GM18498 (cell line): ENCODE results near the gene RAD18.

Experiments
- ATAC-seq: cut with Tn5 transposase; IDR thresholded peaks from one replicate; pipeline ENCODE4 v1.9.1; 2021; ENCODE audit warnings: mild to moderate bottlenecking, moderate library complexity; ENCODE audit not compliant: unreplicated experiment

Gene RAD18

GRCh38 chr3:8986741-8987140 is 23.5 kb upstream of the RAD18 start:
- no peak for ATAC-seq

- no peak for ATAC-seq
Observed at GRCh38 chr3:8985876-8986275, 22.6 kb upstream of the RAD18 start.

- ATAC-seq, result no peak
Observed at GRCh38 chr3:8985411-8985831, 22.1 kb upstream of the RAD18 start.

GRCh38 chr3:8984526-8984925 is 21.3 kb upstream of the RAD18 start:
- no peak for ATAC-seq

GRCh38 chr3:8984081-8984480 is 20.8 kb upstream of the RAD18 start:
- ATAC-seq, result no peak

GRCh38 chr3:8983591-8983990 is 20.3 kb upstream of the RAD18 start:
- no peak for ATAC-seq

GRCh38 chr3:8983026-8983425 is 19.8 kb upstream of the RAD18 start:
- no peak for ATAC-seq

- ATAC-seq, result no peak
Observed at GRCh38 chr3:8982509-8982908, 19.2 kb upstream of the RAD18 start.

- no peak for ATAC-seq
Observed at GRCh38 chr3:8981700-8982099, 18.4 kb upstream of the RAD18 start.

- no peak for ATAC-seq
Observed at GRCh38 chr3:8981296-8981695, 18.0 kb upstream of the RAD18 start.

GRCh38 chr3:8980756-8981257 is 17.5 kb upstream of the RAD18 start:
- no peak for ATAC-seq

- no peak for ATAC-seq
Observed at GRCh38 chr3:8979262-8979661, 16.0 kb upstream of the RAD18 start.

GRCh38 chr3:8978551-8978950 is 15.3 kb upstream of the RAD18 start:
- no peak for ATAC-seq

GRCh38 chr3:8976540-8977182 is 13.4 kb upstream of the RAD18 start:
- ATAC-seq, result no peak

- ATAC-seq, result no peak
Observed at GRCh38 chr3:8975081-8976020, 12.1 kb upstream of the RAD18 start.

GRCh38 chr3:8974458-8974857 is 11.2 kb upstream of the RAD18 start:
- ATAC-seq, result no peak

GRCh38 chr3:8972639-8973038 is 9.4 kb upstream of the RAD18 start:
- no peak for ATAC-seq

GRCh38 chr3:8970971-8971589 is 7.8 kb upstream of the RAD18 start:
- peak; percentile 58 for ATAC-seq

GRCh38 chr3:8969241-8969640 is 6.0 kb upstream of the RAD18 start:
- ATAC-seq, result no peak

- no peak for ATAC-seq
Observed at GRCh38 chr3:8968375-8968882, 5.2 kb upstream of the RAD18 start.

GRCh38 chr3:8967553-8967952 is 4.3 kb upstream of the RAD18 start:
- no peak for ATAC-seq
